ENCODE data around the gene ADCY9. TPM values are rescaled to one million over a fixed set of nuclear protein-coding genes. Genes with fewer than 3 reads are reported as not detected.
A peak's percentile ranks its signal among the peaks of the same experiment; 100 is the strongest.
"Not testable (repeated sequence)": the region's sequence is repeated elsewhere in the genome, so short reads cannot be mapped to it uniquely, and the experiment has no call there.

ADCY9 gene
- total RNA-seq, 1 donor from 2014 or later, result 19.4 TPM

- no peak for DNase-seq
Measured at GRCh38 chr16:4093495-4094126, 22.6 kb downstream of the ADCY9 start.

GRCh38 chr16:4092547-4093265 lies 23.5 kb downstream of the ADCY9 start:
- no peak for DNase-seq

- DNase-seq, result no peak
Measured at GRCh38 chr16:4091240-4092012, 24.8 kb downstream of the ADCY9 start.

GRCh38 chr16:4090351-4090851 lies 25.8 kb downstream of the ADCY9 start:
- DNase-seq, result peak; percentile 26

GRCh38 chr16:4089811-4090301 lies 26.4 kb downstream of the ADCY9 start:
- no peak for DNase-seq

- DNase-seq, result no peak
Measured at GRCh38 chr16:4089251-4089810, 26.9 kb downstream of the ADCY9 start.

GRCh38 chr16:4087990-4088577 lies 28.2 kb downstream of the ADCY9 start:
- DNase-seq, result no peak

- no peak for DNase-seq
Measured at GRCh38 chr16:4087099-4087885, 28.9 kb downstream of the ADCY9 start.

- no peak for DNase-seq
Measured at GRCh38 chr16:4086153-4086552, 30.1 kb downstream of the ADCY9 start.

GRCh38 chr16:4085405-4085970 lies 30.8 kb downstream of the ADCY9 start:
- no peak for DNase-seq

- DNase-seq, result no peak
Measured at GRCh38 chr16:4083347-4083870, 32.8 kb downstream of the ADCY9 start.

- no peak for DNase-seq
Measured at GRCh38 chr16:4082474-4083044, 33.7 kb downstream of the ADCY9 start.

GRCh38 chr16:4081521-4082021 lies 34.7 kb downstream of the ADCY9 start:
- DNase-seq, result no peak

GRCh38 chr16:4081047-4081446 lies 35.2 kb downstream of the ADCY9 start:
- DNase-seq, result no peak

GRCh38 chr16:4077174-4077649 lies 39.0 kb downstream of the ADCY9 start:
- DNase-seq, result peak; percentile 29

GRCh38 chr16:4075534-4075933 lies 40.7 kb downstream of the ADCY9 start:
- no peak for DNase-seq

- DNase-seq, result not testable (repeated sequence)
Measured at GRCh38 chr16:4073150-4073549, 43.1 kb downstream of the ADCY9 start.

- no peak for DNase-seq
Measured at GRCh38 chr16:4071686-4072561, 44.3 kb downstream of the ADCY9 start.

GRCh38 chr16:4070936-4071335 lies 45.3 kb downstream of the ADCY9 start:
- no peak for DNase-seq
